SK-N-SH treated with all-trans-retinoic acid at 6 μM for 48 hours (cell line): Measurements from ENCODE around the gene CDK14.

Experiments used
- ARNTL ChIP-seq: fragments of 450-650 bp; formaldehyde crosslinking; IDR thresholded peaks from 2 replicates; pipeline ENCODE4 v1.5.0; 2020; ENCODE audit warnings: low read depth, mild to moderate bottlenecking, moderate library complexity, borderline replicate concordance
- CSDC2 ChIP-seq: fragments of 250-450 bp; sonication (Bioruptor Pico); IDR thresholded peaks from 2 replicates; pipeline ENCODE4 v1.5.0; 2020; ENCODE audit warnings: mild to moderate bottlenecking, moderate library complexity
- PATZ1 ChIP-seq: fragments of 250-450 bp; sonication (Bioruptor Pico); IDR thresholded peaks from 2 replicates; pipeline ENCODE4 v1.8.0; 2020; ENCODE audit warnings: mild to moderate bottlenecking, moderate library complexity, borderline replicate concordance
- PPARA ChIP-seq: fragments of 250-450 bp; sonication (Bioruptor Pico); IDR thresholded peaks from 2 replicates; pipeline ENCODE4 v1.5.0; 2020; ENCODE audit warnings: mild to moderate bottlenecking, borderline replicate concordance
- RARB ChIP-seq: fragments of 250-450 bp; sonication (Bioruptor Pico); IDR thresholded peaks from 2 replicates; pipeline ENCODE4 v1.8.0; 2021; ENCODE audit warnings: mild to moderate bottlenecking, moderate library complexity
- SNAI2 ChIP-seq: fragments of 250-450 bp; sonication (Bioruptor Pico); IDR thresholded peaks from 2 replicates; pipeline ENCODE4 v1.5.0; 2020; ENCODE audit warnings: mild to moderate bottlenecking, moderate library complexity
- TCF4 ChIP-seq: fragments of 250-450 bp; sonication (Bioruptor Pico); IDR thresholded peaks from 2 replicates; pipeline ENCODE4 v1.8.0; 2021; ENCODE audit warnings: mild to moderate bottlenecking, moderate library complexity, borderline replicate concordance
- ZFP3 ChIP-seq: fragments of 250-450 bp; sonication (Bioruptor Pico); IDR thresholded peaks from 2 replicates; pipeline ENCODE4 v1.5.0; 2020; ENCODE audit warnings: mild to moderate bottlenecking, moderate library complexity
- ZFP30 ChIP-seq: fragments of 450-650 bp; formaldehyde crosslinking; IDR thresholded peaks from 2 replicates; pipeline ENCODE4 v1.5.0; 2022; ENCODE audit warnings: mild to moderate bottlenecking, moderate library complexity
- ZNF70 ChIP-seq: fragments of 450-650 bp; formaldehyde crosslinking; IDR thresholded peaks from 2 replicates; pipeline ENCODE4 v1.5.0; 2020; ENCODE audit warnings: mild to moderate bottlenecking, moderate library complexity
- ZNF8 ChIP-seq: fragments of 450-650 bp; formaldehyde crosslinking; IDR thresholded peaks from 2 replicates; pipeline ENCODE4 v1.5.0; 2020; ENCODE audit warnings: mild to moderate bottlenecking, moderate library complexity
- TF ChIP-seq, protein P1 (sequence below): fragments of 250-450 bp; sonication (Bioruptor Pico); IDR thresholded peaks from 2 replicates; pipeline ENCODE4 v1.5.1; 2020; ENCODE audit warnings: low read depth, mild to moderate bottlenecking, moderate library complexity

GRCh38 chr7:90579181-90579688, 16.9 kb upstream of the CDK14 start:
- no peak for TF ChIP-seq ZNF8 (CRISPR knock-in tag)
- TF ChIP-seq PATZ1 = no peak
- TF ChIP-seq SNAI2 (CRISPR knock-in tag) = no peak
- TF ChIP-seq TCF4 = no peak
- no peak for TF ChIP-seq CSDC2
- TF ChIP-seq, protein P1, sequence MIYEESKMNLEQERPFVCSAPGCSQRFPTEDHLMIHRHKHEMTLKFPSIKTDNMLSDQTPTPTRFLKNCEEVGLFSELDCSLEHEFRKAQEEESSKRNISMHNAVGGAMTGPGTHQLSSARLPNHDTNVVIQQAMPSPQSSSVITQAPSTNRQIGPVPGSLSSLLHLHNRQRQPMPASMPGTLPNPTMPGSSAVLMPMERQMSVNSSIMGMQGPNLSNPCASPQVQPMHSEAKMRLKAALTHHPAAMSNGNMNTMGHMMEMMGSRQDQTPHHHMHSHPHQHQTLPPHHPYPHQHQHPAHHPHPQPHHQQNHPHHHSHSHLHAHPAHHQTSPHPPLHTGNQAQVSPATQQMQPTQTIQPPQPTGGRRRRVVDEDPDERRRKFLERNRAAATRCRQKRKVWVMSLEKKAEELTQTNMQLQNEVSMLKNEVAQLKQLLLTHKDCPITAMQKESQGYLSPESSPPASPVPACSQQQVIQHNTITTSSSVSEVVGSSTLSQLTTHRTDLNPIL (CRISPR knock-in tag) = no peak
- no peak for TF ChIP-seq PPARA
- no peak for TF ChIP-seq RARB (CRISPR knock-in tag)
- TF ChIP-seq ZNF70 (CRISPR knock-in tag) = no peak
- TF ChIP-seq ZFP3 (CRISPR knock-in tag) = no peak
- TF ChIP-seq ARNTL (CRISPR knock-in tag) = no peak
- TF ChIP-seq ZFP30 (CRISPR knock-in tag) = no peak
